GM21786 (cell line): Measurements from ENCODE around the gene TESK2.
"Not testable (repeated sequence)": the region's sequence is repeated elsewhere in the genome, so short reads cannot be mapped to it uniquely, and the experiment has no call there.

Experiments
- ATAC-seq: cut with Tn5 transposase; IDR thresholded peaks from one replicate; pipeline ENCODE4 v1.9.1; 2021; ENCODE audit not compliant: unreplicated experiment

Gene TESK2

GRCh38 chr1:45379524-45379923 is 111.4 kb downstream of the TESK2 start:
- ATAC-seq, result no peak

- ATAC-seq, result no peak
Observed at GRCh38 chr1:45378184-45378583, 112.8 kb downstream of the TESK2 start.

GRCh38 chr1:45375104-45376090 is 115.6 kb downstream of the TESK2 start:
- no peak for ATAC-seq

GRCh38 chr1:45373573-45373972 is 117.4 kb downstream of the TESK2 start:
- ATAC-seq, result no peak

GRCh38 chr1:45370575-45370974 is 120.4 kb downstream of the TESK2 start:
- ATAC-seq, result peak; percentile 82

- ATAC-seq, result no peak
Observed at GRCh38 chr1:45365051-45365450, 125.9 kb downstream of the TESK2 start.

GRCh38 chr1:45364294-45364693 is 126.7 kb downstream of the TESK2 start:
- no peak for ATAC-seq

GRCh38 chr1:45360981-45361380 is 130.0 kb downstream of the TESK2 start:
- not testable (repeated sequence) for ATAC-seq

GRCh38 chr1:45359882-45360513 is 131.0 kb downstream of the TESK2 start:
- no peak for ATAC-seq

GRCh38 chr1:45356186-45356585 is 134.8 kb downstream of the TESK2 start:
- ATAC-seq, result no peak

GRCh38 chr1:45355683-45356082 is 135.3 kb downstream of the TESK2 start:
- no peak for ATAC-seq

- ATAC-seq, result no peak
Observed at GRCh38 chr1:45354838-45355237, 136.1 kb downstream of the TESK2 start.

GRCh38 chr1:45353685-45354084 is 137.3 kb downstream of the TESK2 start:
- ATAC-seq, result no peak

GRCh38 chr1:45351508-45351907 is 139.5 kb downstream of the TESK2 start:
- no peak for ATAC-seq

- no peak for ATAC-seq
Observed at GRCh38 chr1:45348966-45349677, 141.8 kb downstream of the TESK2 start.

GRCh38 chr1:45348609-45348965 is 142.4 kb downstream of the TESK2 start:
- no peak for ATAC-seq

GRCh38 chr1:45348020-45348419 is 142.9 kb downstream of the TESK2 start:
- no peak for ATAC-seq

GRCh38 chr1:45346473-45346872 is 144.5 kb downstream of the TESK2 start:
- ATAC-seq, result no peak

- no peak for ATAC-seq
Observed at GRCh38 chr1:45345014-45345413, 145.9 kb downstream of the TESK2 start.

GRCh38 chr1:45344499-45344898 is 146.5 kb downstream of the TESK2 start:
- ATAC-seq, result no peak

GRCh38 chr1:45340816-45341466 is 150.0 kb downstream of the TESK2 start:
- ATAC-seq, result no peak
